NCI-H187 (cell line): ENCODE measurements around the gene KMT2A.
"Not testable (repeated sequence)": the region's sequence is repeated elsewhere in the genome, so short reads cannot be mapped to it uniquely, and the experiment has no call there.

Experiments
- DNase-seq, 2 experiments: peaks; one replicate each; lab custom pipeline; 2025; lab: John Stamatoyannopoulos, UW

KMT2A gene

DNA sequence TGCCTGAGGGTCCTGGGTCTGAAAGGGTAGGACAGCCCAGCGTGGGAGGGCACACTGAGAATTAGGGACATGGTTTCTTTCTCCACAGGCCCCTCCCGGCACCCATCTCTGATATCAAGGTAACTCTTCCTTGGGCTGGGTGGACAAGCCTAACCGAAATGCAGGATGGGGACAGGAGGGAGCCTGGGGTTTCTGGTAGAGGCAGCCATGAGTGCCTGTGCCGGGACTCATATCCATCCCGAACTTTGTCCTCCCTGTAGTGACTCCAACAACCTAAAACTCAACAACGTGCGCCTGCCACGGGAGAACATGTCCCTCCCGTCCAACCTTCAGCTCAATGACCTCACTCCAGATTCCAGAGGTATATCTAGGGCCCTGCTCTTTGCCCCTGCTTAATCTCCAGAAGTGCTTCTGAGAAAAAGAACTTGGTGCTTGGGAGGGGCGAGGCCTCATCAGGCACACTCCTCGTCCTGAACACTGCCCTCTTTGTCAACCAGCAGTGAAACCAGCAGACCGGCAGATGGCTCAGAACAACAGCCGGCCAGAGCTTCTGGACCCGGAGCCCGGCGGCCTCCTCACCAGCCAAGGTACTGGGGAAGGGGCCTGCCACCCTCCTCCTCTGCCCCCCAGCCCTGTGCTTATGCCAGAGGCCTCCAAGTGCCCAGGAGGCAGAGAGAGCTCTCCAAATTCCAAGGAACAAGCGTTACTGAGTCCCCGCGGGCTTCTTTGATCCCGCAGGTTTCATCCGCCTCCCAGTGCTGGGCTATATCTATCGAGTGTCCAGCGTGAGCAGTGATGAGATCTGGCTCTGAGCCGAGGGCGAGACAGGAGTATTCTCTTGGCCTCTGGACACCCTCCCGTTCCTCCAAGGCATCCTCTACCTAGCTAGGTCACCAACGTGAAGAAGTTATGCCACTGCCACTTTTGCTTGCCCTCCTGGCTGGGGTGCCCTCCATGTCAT lies 97.8 kb downstream of the KMT2A start:
- DNase-seq = no peak

DNA sequence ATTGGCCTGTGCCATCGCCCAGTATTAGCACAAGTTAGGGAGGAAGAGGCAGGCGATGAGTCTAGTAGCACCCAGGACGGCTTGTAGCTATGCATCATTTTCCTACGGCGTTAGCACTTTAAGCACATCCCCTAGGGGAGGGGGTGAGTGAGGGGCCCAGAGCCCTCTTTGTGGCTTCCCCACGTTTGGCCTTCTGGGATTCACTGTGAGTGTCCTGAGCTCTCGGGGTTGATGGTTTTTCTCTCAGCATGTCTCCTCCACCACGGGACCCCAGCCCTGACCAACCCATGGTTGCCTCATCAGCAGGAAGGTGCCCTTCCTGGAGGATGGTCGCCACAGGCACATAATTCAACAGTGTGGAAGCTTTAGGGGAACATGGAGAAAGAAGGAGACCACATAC lies 99.0 kb downstream of the KMT2A start:
- DNase-seq = no peak

DNA sequence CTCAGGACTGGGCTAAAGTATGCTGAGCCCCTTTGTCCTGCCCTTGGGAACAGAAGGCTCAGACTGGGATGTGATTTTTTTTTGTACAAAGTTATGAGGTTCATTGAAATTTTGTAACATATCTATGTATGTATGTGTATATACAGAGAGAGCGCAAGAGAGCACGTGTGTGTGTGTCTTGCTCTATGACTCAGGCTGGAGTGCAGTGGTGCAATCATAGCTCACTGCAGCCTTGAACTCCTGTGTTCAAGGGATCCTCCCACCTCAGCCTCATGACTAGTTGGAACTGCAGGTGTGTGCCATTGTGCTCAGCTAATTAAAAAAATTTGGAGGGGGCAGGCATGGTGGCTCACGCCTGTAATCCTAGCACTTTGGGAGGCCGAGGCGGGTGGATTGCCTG lies 100.4 kb downstream of the KMT2A start:
- no peak for DNase-seq

DNA sequence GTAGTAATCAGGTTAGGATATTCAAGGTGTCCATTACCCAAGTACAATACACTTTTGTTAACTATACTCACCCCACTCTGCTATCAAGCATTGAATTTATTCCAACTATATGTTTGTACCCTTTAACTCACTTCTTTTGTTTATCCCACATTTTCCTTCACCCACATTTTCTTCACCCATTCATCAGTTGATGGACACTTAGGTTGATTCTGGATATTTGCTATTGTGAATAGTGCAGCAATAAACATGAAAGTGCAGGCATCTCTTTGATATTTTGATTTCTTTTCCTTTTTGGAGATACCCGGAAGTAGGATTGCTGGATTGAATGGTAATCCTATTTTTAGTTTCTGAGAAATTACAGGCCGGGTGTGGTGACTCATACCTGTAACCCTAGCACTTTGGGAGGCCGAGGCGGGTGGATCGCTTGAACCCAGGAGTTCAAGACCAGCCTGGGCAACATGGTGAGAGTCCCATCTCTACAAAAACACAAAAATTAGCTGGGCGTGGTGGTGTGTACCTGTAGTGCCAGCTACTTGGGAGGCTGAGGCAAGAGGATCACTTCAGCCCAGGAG lies 101.2 kb downstream of the KMT2A start:
- no peak for DNase-seq

DNA sequence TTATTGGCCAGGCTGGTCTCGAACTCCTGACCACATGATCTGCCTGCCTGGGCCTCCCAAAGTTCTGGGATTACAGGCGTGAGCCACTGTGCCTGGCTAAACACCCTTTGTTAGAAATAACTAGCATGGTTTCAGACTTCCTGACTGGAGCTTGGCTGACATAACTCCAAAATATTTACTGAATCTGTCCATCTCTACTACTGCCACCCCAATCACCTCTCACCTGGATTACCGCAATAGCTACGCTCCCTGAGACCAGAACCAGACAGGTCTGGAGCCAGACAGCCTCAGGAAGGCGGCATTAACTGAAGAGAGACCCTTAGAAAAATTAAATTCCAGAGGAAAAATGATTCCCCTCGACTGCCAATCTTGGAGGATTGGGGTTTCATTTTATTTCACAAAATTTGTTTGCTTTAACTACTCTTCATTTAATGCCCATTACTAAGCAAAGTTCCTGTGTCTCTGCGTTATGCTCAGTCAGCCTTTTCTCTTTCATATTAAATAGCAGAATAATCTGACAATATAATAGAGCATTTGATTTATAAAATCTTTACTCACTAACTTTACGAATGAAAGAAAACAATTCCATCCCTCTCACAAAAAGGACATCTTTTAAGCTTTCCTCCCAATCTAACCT lies 107.8 kb downstream of the KMT2A start:
- DNase-seq = no peak

DNA sequence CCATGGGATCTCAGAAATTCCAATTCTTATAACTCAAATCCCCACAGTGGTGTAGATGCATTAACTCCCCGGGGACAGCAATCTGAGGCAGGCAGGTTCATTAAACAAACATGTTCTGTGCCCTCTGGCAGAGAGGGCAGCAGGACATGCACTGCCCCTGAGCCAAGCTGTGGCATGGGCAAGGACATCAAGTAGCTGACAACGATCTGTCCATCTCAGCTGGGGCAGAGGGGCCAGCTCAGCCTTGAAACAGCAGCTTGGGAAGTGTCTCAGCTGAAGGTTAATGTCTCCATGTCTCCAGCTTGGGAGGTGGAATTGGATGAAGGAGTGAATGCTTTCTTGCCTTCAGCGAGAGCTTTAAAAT lies 108.3 kb downstream of the KMT2A start:
- no peak for DNase-seq

DNA sequence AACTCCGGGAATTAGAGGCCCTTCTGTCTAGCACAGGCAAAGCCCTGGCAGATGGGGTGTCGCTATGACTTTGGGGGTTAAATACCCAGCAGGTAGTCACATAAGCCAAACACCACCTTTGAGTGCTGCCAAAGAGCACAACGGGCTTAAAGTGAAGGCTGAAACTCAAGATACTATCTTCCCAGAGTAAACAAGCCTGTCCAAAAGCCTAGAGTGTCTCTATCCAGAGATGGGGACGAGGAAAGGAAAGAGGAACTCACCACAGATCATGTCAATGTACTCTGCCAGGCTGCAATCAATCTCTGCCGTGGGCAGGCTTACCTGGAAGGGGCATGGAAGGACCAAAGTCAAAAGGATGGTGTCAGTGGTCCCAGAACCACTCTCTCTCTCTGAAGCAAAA lies 109.2 kb downstream of the KMT2A start:
- DNase-seq = no peak

DNA sequence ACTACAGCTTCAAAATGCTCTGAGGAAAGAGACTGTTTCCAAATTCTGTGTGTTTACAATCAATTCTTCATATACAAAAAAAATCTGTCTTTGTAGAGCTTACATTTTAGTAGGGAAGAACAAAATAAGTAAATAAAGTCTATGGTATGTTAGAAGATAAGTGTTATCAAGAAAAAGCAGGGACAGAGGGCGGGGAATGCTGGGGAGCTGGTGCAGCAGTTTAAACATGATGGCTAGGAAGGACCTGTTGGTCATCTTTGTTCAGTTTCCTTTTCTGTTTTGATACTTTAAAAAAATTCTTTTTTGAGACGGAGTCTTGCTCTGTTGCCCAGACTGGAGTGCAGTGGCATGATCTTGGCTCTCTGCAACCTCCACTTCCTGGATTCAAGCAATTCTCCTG lies 110.8 kb downstream of the KMT2A start:
- DNase-seq = no peak

DNA sequence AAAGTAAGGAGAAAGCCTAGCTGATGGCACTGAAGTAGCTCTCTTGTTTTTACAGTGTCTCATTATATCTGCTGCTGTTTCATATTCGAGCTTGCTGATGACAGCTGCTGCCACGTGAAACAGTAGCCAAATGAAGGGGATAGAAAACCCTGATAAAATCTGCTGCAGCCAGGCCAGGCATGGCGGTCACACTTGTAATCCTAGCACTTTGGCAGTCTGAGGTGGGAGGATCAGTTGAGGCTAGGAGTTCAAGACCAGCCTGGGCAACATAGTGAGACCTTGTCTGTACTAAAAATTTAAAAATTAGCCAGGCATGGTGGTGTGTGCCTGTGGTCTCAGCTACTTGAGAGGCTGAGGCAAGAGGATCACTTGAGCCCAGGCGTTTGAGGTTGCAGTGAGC lies 116.0 kb downstream of the KMT2A start:
- no peak for DNase-seq

DNA sequence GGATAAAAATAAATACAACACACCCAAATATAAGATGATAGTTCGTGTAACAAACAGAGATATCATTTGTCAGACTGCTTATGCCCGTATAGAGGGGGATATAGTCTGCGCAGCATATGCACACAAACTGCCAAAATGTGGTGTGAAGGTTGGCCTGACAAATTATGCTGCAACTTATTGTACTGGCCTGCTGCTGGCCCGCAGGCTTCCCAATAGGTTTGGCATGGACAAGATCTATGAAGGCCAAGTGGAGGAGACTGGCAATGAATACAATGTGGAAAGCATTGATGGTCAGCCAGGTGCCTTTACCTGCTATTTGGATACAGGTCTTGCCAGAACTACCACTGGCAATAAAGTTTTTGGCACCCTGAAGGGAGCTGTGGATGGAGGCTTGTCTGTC lies 124.5 kb downstream of the KMT2A start:
- DNase-seq = no peak

DNA sequence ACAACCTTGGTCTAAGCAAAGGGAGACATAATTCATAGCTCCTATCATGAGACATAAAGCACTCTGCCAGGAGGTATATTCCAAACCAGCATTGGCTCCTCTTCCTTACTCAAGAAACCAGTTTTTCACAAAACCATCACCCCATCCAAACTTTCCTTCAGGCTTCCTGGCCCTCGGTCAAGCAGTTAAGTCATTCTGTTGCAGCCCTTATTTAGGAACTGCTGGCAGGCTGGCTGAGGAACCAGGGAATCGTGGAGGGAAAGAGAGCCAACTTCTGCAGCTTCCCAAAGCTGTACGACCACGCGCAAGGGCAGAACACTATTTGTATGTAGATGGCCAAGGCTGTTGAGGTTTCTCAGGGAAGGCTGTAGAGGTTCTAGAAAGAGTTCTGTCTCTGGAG lies 128.8 kb downstream of the KMT2A start:
- DNase-seq = no peak

DNA sequence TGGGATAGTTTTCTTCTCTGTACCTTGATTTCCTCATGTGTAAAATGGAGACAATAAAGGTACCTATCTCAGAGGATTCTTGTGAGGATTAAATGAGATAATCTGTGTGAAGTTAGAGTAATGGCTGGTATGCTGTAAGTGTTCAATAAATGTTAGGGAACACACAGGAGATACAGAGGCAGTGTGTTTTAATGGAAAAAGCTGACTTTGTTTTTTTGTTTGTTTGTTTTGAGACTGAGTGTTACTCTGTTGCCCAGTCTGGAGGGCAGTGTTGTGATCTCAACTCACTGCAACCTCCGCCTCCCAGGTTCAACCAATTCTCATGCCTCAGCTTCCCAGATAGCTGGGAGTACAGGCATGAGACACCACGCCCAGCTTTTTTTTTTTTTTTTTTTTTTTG lies 133.4 kb downstream of the KMT2A start:
- DNase-seq = no peak

DNA sequence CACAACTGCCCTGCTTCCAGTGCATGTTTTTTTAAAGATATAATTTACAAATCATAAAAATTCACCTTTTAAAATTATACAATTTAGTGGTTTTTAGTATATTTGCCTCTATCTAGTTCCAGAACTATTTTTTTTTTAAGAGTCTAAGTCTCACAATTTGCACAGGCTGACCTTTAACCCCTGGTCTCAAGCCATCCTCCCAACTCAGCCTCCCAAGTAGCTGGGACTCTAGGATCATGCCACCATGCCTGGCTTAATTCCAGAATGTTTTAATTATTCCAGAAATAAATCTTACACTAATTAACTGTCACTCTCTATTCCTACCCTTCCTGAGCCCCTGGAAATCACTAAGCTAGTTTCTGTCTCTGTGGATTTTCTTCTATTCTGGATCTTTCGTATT lies 134.5 kb downstream of the KMT2A start:
- no peak for DNase-seq

DNA sequence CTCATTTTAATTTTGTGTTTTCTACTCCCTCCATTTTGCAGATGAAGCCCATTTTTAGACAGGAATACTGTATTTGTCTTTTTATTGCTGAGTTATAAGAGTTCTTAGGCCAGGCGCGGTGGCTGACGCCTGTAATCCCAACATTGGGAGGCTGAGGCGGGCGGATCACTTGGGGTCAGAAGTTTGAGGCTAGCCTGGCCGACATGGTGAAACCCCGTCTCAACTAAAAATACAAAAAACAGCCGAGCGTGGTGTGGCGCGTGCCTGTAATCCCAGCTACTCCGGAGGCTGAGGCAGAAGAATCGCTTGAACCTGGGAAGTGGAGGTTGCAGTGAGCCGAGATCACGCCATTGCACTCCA lies 135.4 kb downstream of the KMT2A start:
- DNase-seq = not testable (repeated sequence)

DNA sequence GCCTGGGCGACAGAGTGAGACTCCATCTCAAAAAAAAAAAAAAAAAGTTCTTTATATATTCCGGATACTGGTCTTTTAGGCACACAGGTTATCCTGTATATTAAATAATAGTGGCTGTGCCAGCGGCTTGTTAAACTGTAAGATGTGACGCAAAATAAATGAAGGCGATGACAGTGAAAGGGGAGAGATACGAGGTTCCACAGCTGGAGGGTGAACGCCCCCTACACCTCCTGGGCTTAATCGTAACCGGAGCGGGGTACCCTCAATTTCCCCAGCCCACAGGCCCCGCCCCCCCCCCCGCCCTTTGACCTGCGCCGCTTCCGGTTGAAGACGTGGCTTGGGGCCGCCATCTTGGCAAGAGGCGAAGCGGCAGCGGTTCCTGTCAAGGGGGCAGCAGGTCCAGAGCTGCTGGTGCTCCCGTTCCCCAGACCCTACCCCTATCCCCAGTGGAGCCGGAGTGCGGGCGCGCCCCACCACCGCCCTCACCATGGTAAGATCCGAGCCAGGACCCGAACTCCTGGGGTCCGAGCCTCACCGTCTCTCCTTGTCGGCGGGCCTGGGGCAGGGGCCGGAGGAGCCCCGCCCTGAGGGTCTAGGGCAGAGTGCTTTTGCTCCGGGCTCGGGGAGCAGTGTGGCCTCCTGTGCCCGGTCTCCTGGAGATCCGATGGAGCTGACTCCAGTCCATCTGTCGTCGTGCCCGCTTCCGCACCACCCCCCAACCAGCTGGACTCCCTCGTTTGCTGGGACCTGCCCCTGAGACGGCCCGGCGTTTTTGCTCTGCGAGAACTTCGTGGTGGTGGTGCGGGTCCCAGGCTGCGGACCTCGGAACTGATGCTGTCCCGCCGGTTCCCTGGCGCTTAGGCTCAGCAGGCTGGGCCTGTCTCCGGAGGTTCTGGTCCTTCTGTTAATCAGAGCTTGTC lies 136.0 kb downstream of the KMT2A start, which contains the start of gene ARCN1:
Gene ARCN1, plus strand, starts transcription at position 349 of the 920 bp plus-strand sequence. Its CDS starts 139 bp downstream, at position 488.
- DNase-seq = peak; percentile 21 to 57

DNA sequence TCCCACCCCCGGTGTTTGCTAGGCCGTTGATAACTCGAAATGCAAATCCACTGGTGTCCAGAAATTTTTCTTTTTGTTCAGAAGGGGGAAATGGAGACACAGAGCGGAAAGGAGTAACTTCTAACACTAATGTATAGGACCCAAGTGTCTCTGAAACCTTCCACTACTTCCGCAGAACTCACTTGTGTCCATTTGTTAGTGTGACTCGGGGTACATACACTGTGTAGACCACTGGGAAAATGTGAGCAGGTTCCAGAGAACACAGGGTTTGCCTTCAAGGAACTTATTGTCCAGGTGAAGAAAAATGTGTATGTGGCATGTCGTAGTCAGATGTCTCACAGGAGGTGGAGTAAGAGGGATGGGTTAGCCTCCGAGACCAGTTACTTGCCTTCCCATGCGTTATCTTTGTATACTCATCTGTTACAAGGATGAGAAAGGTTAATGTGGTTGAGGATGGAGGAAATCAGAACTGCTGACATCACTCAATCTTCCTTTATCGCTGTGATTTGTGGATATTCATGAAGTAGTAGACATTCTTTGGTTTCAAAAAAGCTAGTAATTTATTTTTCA lies 136.8 kb downstream of the KMT2A start:
- DNase-seq = no peak

DNA sequence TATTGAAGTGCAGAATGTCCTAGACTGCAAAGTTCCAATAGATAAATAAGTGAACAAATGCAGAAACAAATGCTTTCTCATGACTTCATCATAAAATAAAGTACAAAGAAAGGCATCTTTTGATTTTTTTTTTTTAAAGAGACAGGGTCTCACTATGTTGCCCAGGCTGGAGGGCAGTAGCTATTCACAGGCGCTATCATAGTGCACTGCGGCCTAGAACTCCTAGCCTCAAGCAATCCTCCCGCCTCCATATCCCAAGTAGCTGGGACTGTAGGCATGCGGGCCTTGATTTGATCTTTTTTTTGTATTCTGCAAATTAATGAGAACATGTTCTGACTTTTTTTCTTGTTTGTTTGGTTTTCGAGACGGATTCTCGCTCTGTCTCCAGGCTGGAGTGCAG lies 138.3 kb downstream of the KMT2A start:
- DNase-seq = no peak
